Measurements from ENCODE around the gene ZBTB24.

The ZBTB24 gene

GRCh38 chr6:109516929-109517328, 33.9 kb upstream of the ZBTB24 start:
- no peak for TF ChIP-seq MAX (IDR thresholded peaks at IDR 0.05)
- TF ChIP-seq ZBTB7A (IDR thresholded peaks at IDR 0.05; ENCODE audit: low read depth) = no peak
- TF ChIP-seq YY1 (IDR thresholded peaks at IDR 0.05; ENCODE audit: low read depth) = no peak
- TF ChIP-seq TAF1 (IDR thresholded peaks at IDR 0.05; ENCODE audit: low read depth) = no peak
- no peak for TF ChIP-seq REST (IDR thresholded peaks at IDR 0.05; ENCODE audit: low read depth)
- no peak for TF ChIP-seq FOXM1 (IDR thresholded peaks at IDR 0.05; ENCODE audit: borderline replicate concordance, low read depth)
- TF ChIP-seq EGR1 (IDR thresholded peaks at IDR 0.05) = no peak
- TF ChIP-seq RAD21 (IDR thresholded peaks at IDR 0.05; ENCODE audit: low read depth) = no peak
- TF ChIP-seq EP300 (IDR thresholded peaks at IDR 0.05; ENCODE audit: borderline replicate concordance) = no peak
- no peak for TF ChIP-seq USF1 (IDR thresholded peaks at IDR 0.05)
- no peak for TF ChIP-seq CREB1 (IDR thresholded peaks at IDR 0.05; ENCODE audit: low read depth)

- no peak for TF ChIP-seq MAX (IDR thresholded peaks at IDR 0.05)
Measured at GRCh38 chr6:109515781-109516409, 32.9 kb upstream of the ZBTB24 start.

- TF ChIP-seq EGR1 (IDR thresholded peaks at IDR 0.05) = no peak
- no peak for TF ChIP-seq CREB1 (IDR thresholded peaks at IDR 0.05; ENCODE audit: low read depth)
- no peak for TF ChIP-seq ZBTB7A (IDR thresholded peaks at IDR 0.05; ENCODE audit: low read depth)
- no peak for TF ChIP-seq USF1 (IDR thresholded peaks at IDR 0.05)
- TF ChIP-seq TEAD4 (IDR thresholded peaks at IDR 0.05) = no peak
- TF ChIP-seq RAD21 (IDR thresholded peaks at IDR 0.05; ENCODE audit: low read depth) = no peak
Measured at GRCh38 chr6:109514946-109515345, 31.9 kb upstream of the ZBTB24 start.

- TF ChIP-seq EP300 (IDR thresholded peaks at IDR 0.05; ENCODE audit: borderline replicate concordance) = no peak
- no peak for TF ChIP-seq CREB1 (IDR thresholded peaks at IDR 0.05; ENCODE audit: low read depth)
- TF ChIP-seq NFIC (IDR thresholded peaks at IDR 0.05) = no peak
- no peak for TF ChIP-seq FOXM1 (IDR thresholded peaks at IDR 0.05; ENCODE audit: borderline replicate concordance, low read depth)
- TF ChIP-seq TEAD4 (IDR thresholded peaks at IDR 0.05) = no peak
- TF ChIP-seq MAX (IDR thresholded peaks at IDR 0.05) = no peak
- TF ChIP-seq RAD21 (IDR thresholded peaks at IDR 0.05; ENCODE audit: low read depth) = no peak
- no peak for TF ChIP-seq ZBTB7A (IDR thresholded peaks at IDR 0.05; ENCODE audit: low read depth)
- no peak for TF ChIP-seq YY1 (IDR thresholded peaks at IDR 0.05; ENCODE audit: low read depth)
- no peak for TF ChIP-seq TAF1 (IDR thresholded peaks at IDR 0.05; ENCODE audit: low read depth)
- no peak for TF ChIP-seq EGR1 (IDR thresholded peaks at IDR 0.05)
- TF ChIP-seq USF1 (IDR thresholded peaks at IDR 0.05) = no peak
- no peak for TF ChIP-seq TCF12 (IDR thresholded peaks at IDR 0.05; ENCODE audit: low read depth)
- TF ChIP-seq CEBPB (IDR thresholded peaks at IDR 0.05) = no peak
- TF ChIP-seq REST (IDR thresholded peaks at IDR 0.05; ENCODE audit: low read depth) = no peak
Measured at GRCh38 chr6:109513571-109514071, 30.6 kb upstream of the ZBTB24 start.

GRCh38 chr6:109512271-109512817, 29.3 kb upstream of the ZBTB24 start:
- no peak for TF ChIP-seq CREB1 (IDR thresholded peaks at IDR 0.05; ENCODE audit: low read depth)
- TF ChIP-seq EGR1 (IDR thresholded peaks at IDR 0.05) = no peak
- TF ChIP-seq CEBPB (IDR thresholded peaks at IDR 0.05) = no peak
- no peak for TF ChIP-seq TEAD4 (IDR thresholded peaks at IDR 0.05)
- no peak for TF ChIP-seq TAF1 (IDR thresholded peaks at IDR 0.05; ENCODE audit: low read depth)
- TF ChIP-seq ZBTB7A (IDR thresholded peaks at IDR 0.05; ENCODE audit: low read depth) = no peak
